Measurements from ENCODE around the gene DLG5.

DLG5 gene

DNA sequence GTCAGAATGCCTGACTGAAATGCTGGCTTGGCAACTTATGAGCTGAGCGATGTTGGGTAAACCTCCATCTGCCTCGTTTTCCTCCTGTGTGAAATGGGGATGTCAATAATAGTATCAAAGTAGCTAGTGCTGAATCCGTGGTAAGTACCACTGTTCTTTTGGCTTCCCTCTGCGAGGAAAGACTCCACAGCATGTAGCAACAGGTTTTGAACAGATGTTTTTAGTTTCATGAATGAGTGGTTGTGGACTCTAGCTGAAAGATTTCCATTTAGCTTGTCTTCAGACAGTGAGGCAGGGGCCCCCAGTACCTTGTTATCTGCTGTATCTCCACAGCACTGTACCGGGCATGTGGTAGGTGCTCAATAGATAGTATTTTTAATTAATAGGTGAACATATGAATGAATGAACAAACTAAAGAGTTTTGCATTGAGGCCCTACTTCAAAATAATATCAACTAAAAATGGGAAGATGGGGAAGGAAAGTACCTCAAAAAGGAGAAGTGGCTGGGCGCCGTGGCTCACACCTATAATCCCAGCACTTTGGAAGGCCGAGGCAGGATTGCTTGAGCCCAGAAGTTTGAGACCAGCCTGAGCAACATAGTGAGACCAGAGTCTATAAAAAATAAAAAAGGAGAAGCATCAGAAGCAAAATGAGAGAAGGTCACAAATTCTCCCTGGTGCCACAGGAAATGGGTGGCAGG is 5.6 kb upstream of the DLG5 start:
- TF ChIP-seq ZNF274 (IDR thresholded peaks at IDR 0.05; ENCODE audit: low read depth, low read length) = no peak
- H3K4me3 ChIP-seq (ENCODE audit: low read length) = no peak overlapping the region

DNA sequence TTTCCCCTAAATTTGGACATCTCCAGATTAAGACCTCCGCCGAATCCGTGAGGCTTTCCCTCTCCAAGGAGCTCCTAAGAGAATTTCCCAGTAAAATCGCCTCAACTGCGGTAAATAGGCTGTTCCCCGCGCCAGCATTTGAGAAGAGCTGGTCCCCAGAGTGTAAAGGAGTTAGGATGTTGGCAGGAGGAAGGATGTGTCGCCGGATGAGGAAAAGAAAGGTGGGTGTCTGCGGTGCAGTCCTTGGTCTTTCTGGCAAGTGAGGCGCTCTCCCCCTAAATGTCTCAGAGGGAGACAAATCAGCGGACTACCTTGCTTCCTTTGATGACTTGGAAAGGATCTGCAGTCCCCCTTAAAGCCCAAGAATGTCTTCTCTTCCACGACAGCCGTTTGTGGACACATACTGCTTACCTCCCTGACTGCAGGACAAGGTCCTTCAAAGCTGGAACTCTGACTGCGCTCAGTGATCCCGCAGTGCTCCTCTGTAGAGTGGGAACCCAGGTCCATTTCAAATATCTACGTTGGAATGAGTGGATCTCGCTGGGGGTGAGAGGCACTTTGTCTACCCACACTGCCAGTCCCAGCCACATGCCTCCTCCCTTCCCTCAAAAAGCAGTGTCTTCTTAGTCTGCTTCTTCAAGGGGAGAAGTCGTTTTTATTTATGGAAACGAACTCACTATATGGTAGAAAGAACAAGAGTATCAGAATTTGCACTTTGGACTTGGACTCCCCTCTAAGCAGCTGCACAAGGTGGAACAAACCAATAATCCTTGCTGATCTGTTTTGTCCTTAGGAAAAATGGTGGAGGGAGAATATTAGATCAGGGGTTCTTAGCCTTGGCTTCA is 1.1 kb upstream of the DLG5 start:
- no peak overlapping the region for H3K4me3 ChIP-seq (ENCODE audit: low read length)
- TF ChIP-seq ZNF274 (IDR thresholded peaks at IDR 0.05; ENCODE audit: low read depth, low read length) = no peak

DNA sequence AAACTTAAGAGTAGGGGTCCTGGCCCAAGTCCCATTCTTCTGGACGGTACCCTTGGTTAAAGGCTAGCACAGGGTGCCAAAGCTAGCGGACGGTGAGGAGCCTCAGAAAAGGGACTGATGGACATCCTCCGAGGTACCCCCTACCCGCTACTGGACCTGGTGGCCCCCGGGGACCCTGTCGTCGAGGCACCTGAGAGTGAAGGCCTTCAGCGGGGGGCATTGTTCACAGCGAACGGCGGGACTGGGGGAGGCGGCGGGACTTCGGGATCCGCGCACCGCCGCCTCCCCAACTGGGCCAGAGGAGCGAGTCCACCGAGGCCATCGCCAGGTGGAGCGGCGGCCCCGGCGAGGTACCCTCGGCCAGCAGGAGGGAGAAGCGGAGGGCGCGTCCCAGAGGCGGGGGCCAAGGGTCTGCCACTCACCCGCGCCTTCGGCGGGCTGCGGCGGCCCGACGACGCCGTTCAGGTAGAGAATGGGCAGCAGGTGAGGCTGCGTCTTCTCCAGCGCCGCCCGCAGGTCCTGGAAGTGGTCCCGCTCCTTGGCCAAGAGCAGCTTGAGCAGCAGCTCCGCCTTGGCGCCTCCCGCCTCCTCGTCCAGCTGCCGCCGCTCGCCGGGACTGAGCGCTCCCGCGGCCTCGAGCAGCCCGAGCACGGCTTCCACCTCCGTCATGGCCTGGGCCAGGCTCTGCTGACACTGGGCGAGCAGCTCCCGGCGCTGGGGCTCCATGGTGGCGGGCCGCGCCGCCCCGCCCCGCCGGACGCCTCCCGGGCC is 575 bp downstream of the DLG5 start:
- no peak for TF ChIP-seq ZNF274 (IDR thresholded peaks at IDR 0.05; ENCODE audit: low read depth, low read length)
- peak overlapping the region; percentile 68 for H3K4me3 ChIP-seq (ENCODE audit: low read length)

DNA sequence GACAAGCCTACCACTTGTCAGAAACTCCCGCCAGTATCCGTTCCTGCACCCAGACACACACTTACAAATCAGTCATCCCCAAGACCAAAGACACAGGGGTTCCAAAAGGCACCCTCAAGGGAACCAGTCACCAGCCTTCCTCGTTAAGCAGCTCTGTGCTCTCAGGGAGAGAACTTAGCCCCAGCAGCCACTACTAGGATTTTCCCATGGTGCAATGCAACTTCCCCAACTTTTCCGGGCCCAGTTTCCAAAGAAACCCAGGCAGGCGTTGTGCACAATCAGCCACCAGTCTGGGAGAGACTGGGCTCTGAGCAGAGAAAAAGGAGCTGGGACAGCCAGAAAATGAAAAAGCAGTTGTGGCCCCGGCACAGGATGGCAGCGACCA is 1.2 kb downstream of the DLG5 start:
- peak overlapping the region; percentile 68 for H3K4me3 ChIP-seq (ENCODE audit: low read length)
- TF ChIP-seq ZNF274 (IDR thresholded peaks at IDR 0.05; ENCODE audit: low read depth, low read length) = no peak

DNA sequence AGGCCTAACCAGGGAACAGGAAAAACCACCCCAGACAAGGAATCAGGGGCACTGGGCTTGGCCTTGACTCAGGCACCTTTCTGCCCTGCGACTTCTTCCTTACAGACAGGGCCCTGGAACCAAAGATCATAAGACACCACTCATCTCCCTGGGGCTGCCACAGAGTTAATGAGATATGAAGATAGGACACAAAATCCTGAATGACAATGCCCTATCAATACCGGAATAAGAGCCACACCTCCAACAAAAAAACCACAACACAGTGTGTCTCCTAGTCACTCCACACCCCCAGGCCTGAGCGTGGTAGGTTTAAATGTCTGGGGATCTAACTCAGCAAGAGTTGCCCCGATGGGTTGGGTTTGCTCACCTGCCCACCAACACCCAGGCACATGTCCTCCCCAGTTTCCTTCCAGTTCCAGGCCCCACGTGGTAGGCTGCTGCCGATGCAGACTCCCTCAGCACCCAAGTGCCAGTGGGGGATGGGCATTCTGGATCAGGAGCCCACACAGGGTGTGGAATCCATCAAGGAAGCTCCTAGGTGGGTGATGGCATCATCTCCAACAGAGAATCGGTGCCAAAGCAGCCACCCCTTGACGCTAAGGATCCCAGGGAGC is 3.9 kb downstream of the DLG5 start:
- no peak for TF ChIP-seq ZNF274 (IDR thresholded peaks at IDR 0.05; ENCODE audit: low read depth, low read length)

DNA sequence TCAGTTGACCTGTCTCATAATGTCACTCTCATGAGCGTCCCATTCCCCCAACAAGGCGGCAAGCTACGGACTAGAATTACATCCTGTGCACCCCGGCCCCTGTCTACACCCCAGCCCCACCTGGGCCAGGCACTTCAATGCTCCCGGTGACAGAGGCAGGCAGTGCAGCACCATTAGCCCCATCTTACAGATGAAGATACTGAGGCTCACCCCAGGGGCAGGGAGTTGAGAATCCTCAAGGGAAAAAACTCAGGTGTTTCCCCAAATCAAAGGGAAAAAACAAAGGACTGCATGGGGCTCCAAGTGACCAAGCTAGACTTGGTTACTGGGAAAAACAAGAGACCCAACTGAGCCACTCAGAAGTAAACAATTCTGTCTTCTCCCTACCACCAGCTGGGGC is 4.5 kb downstream of the DLG5 start:
- H3K4me3 ChIP-seq (ENCODE audit: low read length) = no peak overlapping the region
- no peak for TF ChIP-seq ZNF274 (IDR thresholded peaks at IDR 0.05; ENCODE audit: low read depth, low read length)

More for the DNA sequence above, 3.9 kb downstream of the DLG5 start:
- no peak overlapping the region for H3K4me3 ChIP-seq (ENCODE audit: low read length)

DNA sequence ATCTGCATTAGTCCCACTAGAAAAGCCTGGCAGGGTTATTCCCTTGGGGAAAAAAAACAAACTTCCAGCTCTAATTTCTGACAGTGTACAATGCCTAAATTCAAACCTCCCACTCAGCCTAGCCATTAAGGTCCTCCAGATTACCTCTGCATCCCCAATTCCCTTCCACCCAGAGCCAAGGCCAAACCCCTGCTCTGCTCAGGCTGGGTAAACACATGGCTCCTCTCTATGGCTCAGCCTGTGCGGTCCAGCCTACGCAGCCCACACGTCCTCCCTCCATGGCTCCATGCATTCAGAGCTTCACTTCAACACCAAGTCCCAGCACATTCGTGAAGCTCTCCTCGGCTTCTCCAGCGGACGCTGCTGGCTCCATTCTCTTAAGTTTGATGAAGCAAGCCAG is 5.2 kb downstream of the DLG5 start:
- TF ChIP-seq ZNF274 (IDR thresholded peaks at IDR 0.05; ENCODE audit: low read depth, low read length) = no peak
- H3K4me3 ChIP-seq (ENCODE audit: low read length) = no peak overlapping the region

DNA sequence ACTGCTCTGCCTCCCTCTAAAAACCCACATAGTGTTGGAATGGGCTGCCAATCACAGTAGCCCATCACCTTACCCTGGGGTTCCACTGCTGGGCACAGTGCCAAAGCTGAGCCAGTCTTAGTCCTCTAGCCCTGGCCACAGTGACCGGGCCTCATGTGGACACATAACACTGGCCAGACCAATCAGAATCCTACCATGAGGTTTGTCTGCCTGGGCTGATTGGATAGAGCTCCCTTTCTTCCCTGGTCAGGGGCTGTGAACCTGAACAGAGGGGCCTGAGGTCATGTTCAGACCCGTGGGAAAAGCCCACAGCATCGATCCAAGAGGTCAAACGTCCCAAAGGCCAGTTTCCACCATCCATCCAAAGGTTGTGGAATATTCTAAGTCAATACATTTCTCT is 6.1 kb downstream of the DLG5 start:
- no peak overlapping the region for H3K4me3 ChIP-seq (ENCODE audit: low read length)

DNA sequence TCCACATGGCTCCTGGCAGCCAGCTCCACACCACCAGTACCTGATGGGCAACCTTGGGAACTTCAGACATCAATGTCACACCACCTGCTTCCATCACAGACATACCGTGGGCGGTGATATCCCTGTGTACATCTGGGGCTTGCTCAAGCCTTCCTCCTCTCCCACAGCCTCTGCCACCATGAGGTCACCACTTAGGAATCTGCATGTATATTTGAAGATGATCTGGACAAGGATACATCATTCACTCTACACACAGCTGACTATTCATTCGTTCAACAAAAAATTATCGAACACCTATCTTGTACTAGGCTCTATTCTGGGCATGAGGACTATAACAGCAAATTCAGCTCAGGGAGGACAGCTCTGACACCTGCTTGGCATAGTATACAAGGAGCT is 6.8 kb downstream of the DLG5 start:
- no peak for TF ChIP-seq ZNF274 (IDR thresholded peaks at IDR 0.05; ENCODE audit: low read depth, low read length)
- H3K4me3 ChIP-seq (ENCODE audit: low read length) = no peak overlapping the region

More for the DNA sequence above, 6.1 kb downstream of the DLG5 start:
- TF ChIP-seq ZNF274 (IDR thresholded peaks at IDR 0.05; ENCODE audit: low read depth, low read length) = no peak

DNA sequence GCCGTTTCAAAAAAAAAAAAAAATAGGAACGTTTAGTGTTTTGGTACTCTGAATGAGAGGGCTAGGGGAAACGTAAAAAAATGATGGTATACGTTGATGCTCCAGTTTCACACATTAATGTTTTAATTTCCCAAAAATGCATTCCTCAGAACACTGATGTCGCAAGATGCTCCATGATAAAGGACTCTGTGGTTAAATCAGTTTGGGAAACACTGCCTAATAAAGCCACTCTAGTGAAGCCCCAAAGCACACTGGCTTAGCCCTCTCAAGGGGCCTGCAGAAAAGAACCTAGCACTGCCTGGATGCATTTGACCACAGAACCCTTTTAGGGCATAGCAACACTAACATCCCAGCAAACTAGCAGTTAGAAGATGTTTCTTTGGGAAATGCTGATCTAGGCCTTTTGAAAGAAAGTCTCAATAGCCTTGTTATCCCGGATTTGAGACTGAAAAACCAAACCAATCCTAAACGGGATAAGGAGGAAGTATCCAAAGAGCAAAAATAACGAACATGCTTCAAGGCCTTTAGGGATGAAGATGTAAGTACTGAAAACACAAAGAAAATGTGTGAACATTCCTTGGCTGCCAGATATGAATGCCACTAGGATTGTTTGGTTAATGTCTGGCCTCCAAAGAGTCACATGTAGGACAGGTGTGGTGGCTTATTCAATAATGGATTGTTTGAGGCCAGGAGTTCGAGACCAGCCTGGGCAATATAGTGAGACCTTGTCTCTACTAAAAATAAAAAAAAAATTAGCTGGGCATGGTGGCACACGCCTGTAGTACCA is 11.0 kb downstream of the DLG5 start:
- no peak overlapping the region for H3K4me3 ChIP-seq (ENCODE audit: low read length)
- no peak for TF ChIP-seq ZNF274 (IDR thresholded peaks at IDR 0.05; ENCODE audit: low read depth, low read length)

DNA sequence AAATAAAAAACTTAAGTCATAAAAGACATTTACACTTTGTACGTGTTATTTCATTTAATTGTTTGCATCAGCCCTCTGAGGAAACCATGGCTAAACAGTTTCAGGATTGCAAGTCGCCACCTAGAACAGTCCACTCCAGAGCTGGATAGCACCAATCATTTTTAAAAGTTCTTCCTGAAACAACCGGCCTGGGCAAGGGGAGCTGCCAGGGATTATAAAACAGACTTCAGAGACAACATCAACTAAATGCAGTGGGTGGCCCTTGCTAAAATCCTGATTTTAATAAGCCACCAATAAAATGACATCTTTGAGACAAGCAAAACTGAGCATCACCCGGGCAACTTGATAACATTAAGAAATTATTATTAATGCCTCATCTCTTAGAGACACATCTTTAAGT is 13.5 kb downstream of the DLG5 start:
- no peak for TF ChIP-seq ZNF274 (IDR thresholded peaks at IDR 0.05; ENCODE audit: low read depth, low read length)

DNA sequence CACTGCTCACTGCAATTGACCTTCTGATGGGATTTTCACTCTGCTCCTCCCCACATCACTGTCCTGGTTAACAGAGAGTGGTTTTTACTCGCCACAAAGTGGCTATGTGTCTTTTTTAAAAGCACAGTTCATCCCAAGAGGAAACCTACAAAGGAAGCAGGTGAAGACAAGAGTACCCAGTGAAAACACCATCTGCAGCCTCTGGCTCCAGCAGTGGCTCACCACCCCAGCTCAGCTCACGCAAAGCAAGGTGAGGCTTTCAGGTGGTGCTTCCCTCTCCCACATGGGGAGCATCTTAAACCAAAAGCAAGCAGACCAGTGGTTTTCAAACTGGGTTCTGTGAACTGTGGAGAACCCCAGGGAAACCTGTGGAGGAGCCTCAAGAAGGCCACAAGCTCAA is 14.0 kb downstream of the DLG5 start:
- TF ChIP-seq ZNF274 (IDR thresholded peaks at IDR 0.05; ENCODE audit: low read depth, low read length) = no peak
- H3K4me3 ChIP-seq (ENCODE audit: low read length) = no peak overlapping the region

More for the DNA sequence above, 13.5 kb downstream of the DLG5 start:
- no peak overlapping the region for H3K4me3 ChIP-seq (ENCODE audit: low read length)

DNA sequence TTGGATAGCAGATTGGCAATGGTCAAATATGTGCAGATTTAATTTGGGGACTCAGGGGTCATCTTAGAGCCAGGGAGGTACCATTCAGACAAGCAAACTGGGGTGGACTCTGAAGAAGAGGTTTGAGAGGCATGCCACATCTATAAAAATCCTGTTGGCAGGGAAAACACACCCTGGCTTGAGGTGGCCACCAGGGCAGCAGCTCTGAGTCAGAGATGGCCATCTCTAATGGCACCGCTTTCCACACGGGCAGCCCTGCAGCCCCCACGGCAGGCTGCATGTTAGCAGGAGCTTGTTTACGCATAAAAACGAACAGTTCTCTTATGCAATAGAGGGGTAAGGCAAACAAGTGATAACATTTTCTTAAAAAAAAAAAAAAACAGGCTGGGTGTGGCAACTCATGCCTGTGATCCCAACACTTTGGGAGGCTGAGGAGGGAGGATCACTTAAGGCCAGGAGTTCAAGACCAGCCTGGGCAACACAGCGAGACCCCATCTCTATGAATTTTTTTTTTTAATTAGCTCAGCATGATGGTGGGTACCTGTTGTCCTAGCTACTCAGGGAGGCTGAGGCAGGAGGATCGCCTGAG is 14.9 kb downstream of the DLG5 start:
- H3K4me3 ChIP-seq (ENCODE audit: low read length) = no peak overlapping the region
- TF ChIP-seq ZNF274 (IDR thresholded peaks at IDR 0.05; ENCODE audit: low read depth, low read length) = no peak
